Trophoblast cell (in vitro differentiated cells and primary cell): ENCODE measurements around the gene KLC1.
"Not testable (repeated sequence)": the region's sequence is repeated elsewhere in the genome, so short reads cannot be mapped to it uniquely, and the experiment has no call there.

Experiments used
- DNase-seq, 2 donors: peaks; one replicate each; pipeline ENCODE4 v3.0.0-alpha.2; 2016
- H2AFZ ChIP-seq: 2 replicates; pipeline ENCODE4 v1.6.1; 2013; ENCODE audit warnings: low read length, moderate library complexity, mild to moderate bottlenecking; ENCODE audit not compliant: insufficient read depth, poor library complexity
- H2AK5ac ChIP-seq: 2 replicates; pipeline ENCODE4 v1.6.1; 2013; ENCODE audit warnings: mild to moderate bottlenecking, low read length
- H2BK120ac ChIP-seq: 2 replicates; pipeline ENCODE4 v1.6.1; 2013; ENCODE audit warnings: low read length, mild to moderate bottlenecking, moderate library complexity; ENCODE audit not compliant: insufficient read depth, poor library complexity
- H2BK12ac ChIP-seq: 2 replicates; pipeline ENCODE4 v1.6.1; 2013; ENCODE audit warnings: mild to moderate bottlenecking, low read length, moderate library complexity
- H2BK5ac ChIP-seq: 2 replicates; pipeline ENCODE4 v1.6.1; 2013; ENCODE audit warnings: low read length, low read depth, moderate library complexity, mild to moderate bottlenecking; ENCODE audit not compliant: poor library complexity
- H3K14ac ChIP-seq: 2 replicates; pipeline ENCODE4 v1.6.1; 2013; ENCODE audit warnings: mild to moderate bottlenecking, low read length
- H3K18ac ChIP-seq: 2 replicates; pipeline ENCODE4 v1.6.1; 2013; ENCODE audit warnings: mild to moderate bottlenecking, low read length
- H3K23ac ChIP-seq: 2 replicates; pipeline ENCODE4 v1.6.1; 2013; ENCODE audit warnings: low read length
- H3K27ac ChIP-seq: 2 replicates; pipeline ENCODE4 v1.5.1; 2013; ENCODE audit warnings: low read depth, mild to moderate bottlenecking, inconsistent platforms, low read length, moderate library complexity
- H3K27me3 ChIP-seq: 2 replicates; pipeline ENCODE4 v1.6.1; 2013; ENCODE audit warnings: inconsistent platforms, mild to moderate bottlenecking, low read length, moderate library complexity; ENCODE audit not compliant: insufficient read depth
- H3K36me3 ChIP-seq, 2 experiments: 1 replicate in 1 of 2; 2 replicates in 1 of 2; pipeline ENCODE4 v1.6.1; 2013; ENCODE audit warnings: low read length in 2 of 2, mild to moderate bottlenecking in 2 of 2, moderate library complexity in 1 of 2; ENCODE audit not compliant: insufficient read depth in 2 of 2, control insufficient read depth in 1 of 2
- H3K4ac ChIP-seq: 2 replicates; pipeline ENCODE4 v1.6.1; 2013; ENCODE audit warnings: low read depth, mild to moderate bottlenecking, low read length, moderate library complexity
- H3K4me1 ChIP-seq, 2 experiments: 1 replicate in 1 of 2; 2 replicates in 1 of 2; pipeline ENCODE4 v1.6.1; 2013; ENCODE audit warnings: low read length in 2 of 2, mild to moderate bottlenecking in 2 of 2, moderate library complexity in 1 of 2; ENCODE audit not compliant: insufficient read depth in 2 of 2, control insufficient read depth in 1 of 2
- H3K4me2 ChIP-seq: 2 replicates; pipeline ENCODE4 v1.6.1; 2013; ENCODE audit warnings: inconsistent platforms, mild to moderate bottlenecking, low read length, moderate library complexity
- H3K4me3 ChIP-seq: 2 replicates; pipeline ENCODE4 v1.5.1; 2013; ENCODE audit warnings: mild to moderate bottlenecking, low read depth, low read length, inconsistent platforms
- H3K79me1 ChIP-seq: one replicate; pipeline ENCODE4 v1.6.1; 2013; ENCODE audit warnings: low read length
- H3K79me2 ChIP-seq: 2 replicates; pipeline ENCODE4 v1.6.1; 2013; ENCODE audit warnings: low read length, mild to moderate bottlenecking; ENCODE audit not compliant: control insufficient read depth, insufficient read depth, poor library complexity
- H3K9ac ChIP-seq: 2 replicates; pipeline ENCODE4 v1.6.1; 2013; ENCODE audit warnings: mild to moderate bottlenecking, low read length
- H3K9me3 ChIP-seq: 2 replicates; pipeline ENCODE4 v1.6.1; 2013; ENCODE audit warnings: low read depth, mild to moderate bottlenecking, control low read depth, inconsistent platforms, low read length; ENCODE audit not compliant: insufficient read depth
- H4K12ac ChIP-seq: 2 replicates; pipeline ENCODE4 v1.6.1; 2013; ENCODE audit warnings: low read depth, mild to moderate bottlenecking, low read length, moderate library complexity
- H4K8ac ChIP-seq: 2 replicates; pipeline ENCODE4 v1.6.1; 2013; ENCODE audit warnings: low read depth, mild to moderate bottlenecking, low read length, moderate library complexity
- H4K91ac ChIP-seq: one replicate; pipeline ENCODE4 v1.6.1; 2013; ENCODE audit warnings: low read depth, mild to moderate bottlenecking, low read length, moderate library complexity
- WGBS: extraction: QIAGEN DNeasy Blood & Tissue Kit; methylation state at CpG from one replicate; pipeline ENCODE4 v1.1.7; 2013; ENCODE audit warnings: missing lambda C conversion rate; ENCODE audit not compliant: insufficient read length, insufficient coverage; ENCODE audit errors: extremely low coverage; 5-methylcytosine and 5-hydroxymethylcytosine counted together

Gene KLC1

GRCh38 chr14:103650213-103650612 is 21.2 kb downstream of the KLC1 start:
- H3K23ac ChIP-seq = no peak overlapping the region
- WGBS = no CpG with 5 or more reads among the region's 4 CpGs

DNA sequence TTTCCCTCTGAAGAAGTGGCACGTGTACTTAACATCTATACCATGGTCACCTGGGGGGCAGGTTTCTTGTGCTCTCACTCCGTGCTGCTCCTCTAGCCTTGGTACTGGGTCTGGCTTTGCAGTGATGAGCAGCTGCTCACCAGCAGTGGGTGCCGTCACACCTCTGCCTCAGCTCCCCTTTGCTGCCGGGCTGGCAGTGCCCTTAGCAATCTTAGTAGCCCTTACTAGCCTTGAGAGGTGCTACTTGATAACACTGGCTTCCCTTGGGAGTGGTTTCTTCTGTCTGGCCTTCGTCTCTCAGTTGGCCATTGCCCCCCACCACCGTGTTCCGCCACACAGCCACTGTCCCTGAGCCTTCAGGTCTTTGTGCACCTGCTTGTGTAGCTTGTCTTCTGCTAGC is 22.6 kb downstream of the KLC1 start:
- no peaks in the 10 kb centered on the region for H3K9me3 ChIP-seq
- no peaks in the 10 kb centered on the region for H3K79me1 ChIP-seq
- H2BK5ac ChIP-seq = no peak overlapping the region
- no peak overlapping the region for H2AK5ac ChIP-seq
- H3K18ac ChIP-seq = no peak overlapping the region
- H3K14ac ChIP-seq = no peak overlapping the region
- H3K27ac ChIP-seq = no peak overlapping the region
- H3K9ac ChIP-seq = no peak overlapping the region
- no CpG with 5 or more reads among the region's 7 CpGs for WGBS
- no peak for DNase-seq
- H3K4me2 ChIP-seq = no peak overlapping the region
- no peak overlapping the region for H4K8ac ChIP-seq
- H2BK120ac ChIP-seq = no peak overlapping the region
- H3K27me3 ChIP-seq = no peaks in the 10 kb centered on the region
- peak overlapping the region; percentile 83 for H3K4ac ChIP-seq
- no peak overlapping the region for H4K12ac ChIP-seq
- H3K36me3 ChIP-seq = peaks cover 23 to 26% of the 10 kb centered on the region in 2 experiments
- H3K4me1 ChIP-seq = no peaks in the 10 kb centered on the region
- H2BK12ac ChIP-seq = no peak overlapping the region
- H3K79me2 ChIP-seq = peaks cover 4% of the 10 kb centered on the region
- H3K23ac ChIP-seq = no peak overlapping the region
- no peak overlapping the region for H4K91ac ChIP-seq
- H3K4me3 ChIP-seq = no peak overlapping the region
- no peak overlapping the region for H2AFZ ChIP-seq

More at GRCh38 chr14:103650213-103650612, 21.2 kb downstream of the KLC1 start:
- Histone ChIP-seq H4K12ac (no peak overlapping the region), H3K4me1 (no peaks in the 10 kb centered on the region), H2AK5ac (no peak overlapping the region), H3K79me2 (peaks cover 7% of the 10 kb centered on the region), H3K79me1 (no peaks in the 10 kb centered on the region), H2AFZ (no peak overlapping the region), H2BK120ac (no peak overlapping the region), H3K27ac (no peak overlapping the region), H3K9me3 (no peaks in the 10 kb centered on the region), H3K4ac (peak overlapping the region; percentile 2), H3K36me3 (peaks cover 14 to 19% of the 10 kb centered on the region in 2 experiments), H3K9ac (no peak overlapping the region), H3K18ac (no peak overlapping the region), H3K14ac (no peak overlapping the region), H4K91ac (no peak overlapping the region), H2BK5ac (no peak overlapping the region), H4K8ac (no peak overlapping the region), H2BK12ac (no peak overlapping the region), H3K4me2 (no peak overlapping the region), H3K27me3 (no peaks in the 10 kb centered on the region), H3K4me3 (no peak overlapping the region)
- DNase-seq = no peak

- Histone ChIP-seq H2BK12ac (no peak overlapping the region), H2AK5ac (no peak overlapping the region), H4K8ac (no peak overlapping the region), H3K4me1 (no peaks in the 10 kb centered on the region), H3K18ac (no peak overlapping the region), H3K4ac (no peak overlapping the region), H3K4me2 (no peak overlapping the region), H2BK5ac (no peak overlapping the region), H2BK120ac (no peak overlapping the region), H3K27ac (no peak overlapping the region), H2AFZ (no peak overlapping the region), H4K12ac (no peak overlapping the region), H3K14ac (no peak overlapping the region), H3K79me1 (no peaks in the 10 kb centered on the region), H3K9ac (no peak overlapping the region), H3K9me3 (no peaks in the 10 kb centered on the region), H3K4me3 (no peak overlapping the region), H3K79me2 (no peaks in the 10 kb centered on the region), H3K27me3 (no peaks in the 10 kb centered on the region), H3K23ac (no peak overlapping the region), H3K36me3 (peaks cover 33 to 34% of the 10 kb centered on the region in 2 experiments), H4K91ac (no peak overlapping the region)
- WGBS = no CpG with 5 or more reads among the region's 3 CpGs
- no peak for DNase-seq
Observed at GRCh38 chr14:103652806-103653205, 23.8 kb downstream of the KLC1 start.

DNA sequence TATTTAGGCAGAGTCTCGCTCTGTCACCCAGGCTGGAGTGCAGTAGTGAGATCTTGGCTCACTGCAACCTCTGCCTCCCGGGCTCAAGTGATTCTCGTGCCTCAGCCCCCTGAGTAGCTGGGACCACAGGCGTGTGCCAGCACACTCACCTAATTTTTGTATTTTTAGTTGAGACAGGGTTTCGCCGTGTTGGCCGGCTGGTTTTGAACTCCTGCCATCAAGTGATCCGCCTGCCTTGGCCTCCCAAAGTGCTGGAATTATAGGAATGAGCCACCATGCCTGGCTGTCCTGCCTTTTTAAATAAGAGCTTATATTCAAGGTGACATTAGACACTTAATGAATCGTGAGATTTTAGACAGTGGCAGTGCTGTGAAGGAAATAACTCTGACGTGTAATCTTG is 24.3 kb downstream of the KLC1 start:
- H4K12ac ChIP-seq, H3K79me1 ChIP-seq, H3K4ac ChIP-seq, DNase-seq, H2BK12ac ChIP-seq, H3K9me3 ChIP-seq, H3K79me2 ChIP-seq, H3K18ac ChIP-seq, H3K14ac ChIP-seq, H4K8ac ChIP-seq, H2BK120ac ChIP-seq, H3K4me2 ChIP-seq, H3K27ac ChIP-seq, H3K4me3 ChIP-seq, H2BK5ac ChIP-seq, H3K27me3 ChIP-seq, H3K4me1 ChIP-seq, H3K23ac ChIP-seq, H2AK5ac ChIP-seq, H4K91ac ChIP-seq, H2AFZ ChIP-seq, H3K9ac ChIP-seq: not testable (repeated sequence)
- WGBS = no CpG with 5 or more reads among the region's 10 CpGs
- peaks cover 37% of the 10 kb centered on the region in 2 experiments for H3K36me3 ChIP-seq
